Tibial nerve (tissue), 3 donors: ENCODE results near the gene ALS2.

Experiments used
- EP300 ChIP-seq, 2 donors: sonication (generic); formaldehyde crosslinking; IDR thresholded peaks; one replicate each; pipeline ENCODE4 v1.6.1; 2017; ENCODE audit warnings: antibody characterized with exemption in 2 of 2, mild to moderate bottlenecking in 1 of 2
- POLR2A ChIP-seq, 2 donors: fragments of 450-650 bp; IDR thresholded peaks; one replicate each; pipeline ENCODE4 v1.6.1; 2017; ENCODE audit warnings: antibody characterized with exemption in 2 of 2, mild to moderate bottlenecking in 2 of 2, moderate library complexity in 2 of 2

DNA sequence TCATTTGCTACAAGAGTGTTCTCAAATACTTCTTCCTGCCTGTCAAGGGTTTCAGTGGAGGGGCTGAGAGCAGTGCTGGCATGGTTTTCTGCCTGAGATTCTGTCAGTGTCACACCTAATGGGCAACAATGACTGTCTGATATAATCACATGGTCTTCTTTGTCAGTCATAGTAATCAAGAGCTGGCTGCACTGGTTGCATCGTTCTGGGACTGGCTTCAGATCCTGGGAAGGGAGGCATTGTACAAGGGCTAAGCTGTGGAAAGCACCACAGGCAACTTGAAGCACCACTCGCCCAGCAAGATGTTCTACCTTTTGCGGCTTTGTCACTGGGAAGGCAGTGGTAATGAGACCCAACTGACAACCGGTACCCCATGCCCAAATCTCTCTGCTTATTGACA is 19.6 kb downstream of the ALS2 start:
- TF ChIP-seq POLR2A (IDR thresholded peaks at IDR 0.05): no peak
- TF ChIP-seq EP300 (IDR thresholded peaks at IDR 0.05): no peak
